Fibroblast of lung (primary cell): ENCODE data around the gene ABR. TPM values are rescaled to one million over a fixed set of nuclear protein-coding genes. Genes with fewer than 3 reads are reported as not detected.
A peak's percentile ranks its signal among the peaks of the same experiment; 100 is the strongest.

Source experiments
- DNase-seq, 2 donors: peaks; one replicate each; pipeline versions ENCODE4 v3.0.0 to v3.0.0-alpha.2; 2010; ENCODE audit warnings: low read depth in 2 of 2
- H2AFZ ChIP-seq: 2 replicates; pipeline ENCODE4 v1.5.1; 2012; ENCODE audit warnings: low read length, control low read depth, inconsistent platforms
- H3K27ac ChIP-seq: 2 replicates; pipeline ENCODE4 v1.5.1; 2011; ENCODE audit warnings: low read length, control low read depth; ENCODE audit not compliant: insufficient read depth
- H3K27me3 ChIP-seq: 2 replicates; pipeline ENCODE4 v1.5.1; 2011; ENCODE audit warnings: mild to moderate bottlenecking, low read length; ENCODE audit not compliant: control insufficient read depth, insufficient read depth
- H3K36me3 ChIP-seq: 2 replicates; pipeline ENCODE4 v1.5.1; 2011; ENCODE audit warnings: low read length; ENCODE audit not compliant: control insufficient read depth, insufficient read depth
- H3K4me1 ChIP-seq: 2 replicates; pipeline ENCODE4 v1.5.1; 2011; ENCODE audit warnings: low read length; ENCODE audit not compliant: control insufficient read depth, insufficient read depth; ENCODE audit errors: extremely low read depth
- H3K4me2 ChIP-seq: 2 replicates; pipeline ENCODE4 v1.5.1; 2011; ENCODE audit warnings: low read length, control low read depth; ENCODE audit not compliant: insufficient read depth; ENCODE audit errors: extremely low read depth
- H3K4me3 ChIP-seq, 4 experiments: fragments of 200-600 bp in 1 of 4; sonication (generic) in 1 of 4; replicated peaks in 1 of 4; 2 replicates each; pipeline ENCODE4 v1.5.1; 2011 to 2016; ENCODE audit warnings: low read length in 4 of 4, low read depth in 3 of 4, mild to moderate bottlenecking in 3 of 4, control low read depth in 2 of 4, inconsistent platforms in 1 of 4, mixed read lengths in 1 of 4; ENCODE audit not compliant: insufficient read depth in 1 of 4; ENCODE audit errors: control extremely low read depth in 1 of 4
- H3K79me2 ChIP-seq: 2 replicates; pipeline ENCODE4 v1.5.1; 2012; ENCODE audit warnings: mild to moderate bottlenecking, low read length, inconsistent platforms; ENCODE audit not compliant: control insufficient read depth, insufficient read depth
- H3K9ac ChIP-seq: 2 replicates; pipeline ENCODE4 v1.5.1; 2011; ENCODE audit warnings: mild to moderate bottlenecking, low read length, control low read depth; ENCODE audit not compliant: insufficient read depth
- H3K9me3 ChIP-seq: 2 replicates; pipeline ENCODE4 v1.5.1; 2012; ENCODE audit warnings: low read depth, low read length; ENCODE audit not compliant: control insufficient read depth, insufficient read depth
- H4K20me1 ChIP-seq: 2 replicates; pipeline ENCODE4 v1.5.1; 2011; ENCODE audit warnings: low read length; ENCODE audit not compliant: control insufficient read depth, insufficient read depth; ENCODE audit errors: extremely low read depth
- CTCF ChIP-seq, 2 donors: IDR thresholded peaks in 1 of 2; conservative IDR thresholded peaks in 1 of 2; 1 replicate in 1 of 2; 2 replicates in 1 of 2; pipeline ENCODE4 v1.5.1; 2011 to 2012; ENCODE audit warnings: low read length in 2 of 2, control low read depth in 1 of 2, inconsistent platforms in 1 of 2, low read depth in 1 of 2, mild to moderate bottlenecking in 1 of 2
- EZH2 ChIP-seq: IDR thresholded peaks from 2 replicates; pipeline ENCODE4 v1.5.1; 2012; ENCODE audit warnings: low read length, control low read depth, mild to moderate bottlenecking; ENCODE audit errors: missing control alignments
- polyA plus RNA-seq, 2 donors: library from polyadenylated mRNA; depleted of rRNA in 1 of 2; stranded (reverse) in 1 of 2; unstranded in 1 of 2; fragments of >200 nt; gene quantifications; 2 replicates each; pipeline ENCODE4 v1.2.1, GENCODE V29; 2011 to 2012; ENCODE audit warnings: missing spikeins in 1 of 2
- total RNA-seq: library from RNA; depleted of rRNA; stranded (reverse); fragments of >200 nt; gene quantifications from 2 replicates; pipeline ENCODE4 v1.2.1, GENCODE V29; 2014

ABR gene
- total and polyA plus RNA-seq, 2 donors (not counting 1 experiment from before 2014, with no cell fraction given) = 43.7 to 84.7 TPM

GRCh38 chr17:1107777-1108477, 71.9 kb downstream of the ABR start:
- peaks cover 2% of the 10 kb centered on the region for H3K36me3 ChIP-seq
- H2AFZ ChIP-seq = no peak overlapping the region
- peak overlapping the region; percentile 4 to 77 (median 66) for H3K4me3 ChIP-seq
- peak overlapping the region; percentile 95 for H3K4me2 ChIP-seq
- no peaks in the 10 kb centered on the region for H4K20me1 ChIP-seq
- no peak for TF ChIP-seq CTCF (conservative IDR thresholded peaks at IDR 0.05 in 1 of 2, IDR thresholded peaks at IDR 0.05 in 1 of 2; ENCODE audit: low read depth in 1 of 2, low read length in 2 of 2)
- TF ChIP-seq EZH2 = no peak
- no peaks in the 10 kb centered on the region for H3K79me2 ChIP-seq
- no peak for DNase-seq
- H3K9me3 ChIP-seq = no peaks in the 10 kb centered on the region
- peaks cover 29% of the 10 kb centered on the region for H3K4me1 ChIP-seq
- no peaks in the 10 kb centered on the region for H3K27me3 ChIP-seq
- H3K9ac ChIP-seq = peak overlapping the region; percentile 63
- no peak overlapping the region for H3K27ac ChIP-seq

GRCh38 chr17:1107083-1107776, 72.6 kb downstream of the ABR start:
- H3K27ac ChIP-seq = no peak overlapping the region
- DNase-seq = no peak
- H3K4me3 ChIP-seq = no peak overlapping the region
- peaks cover 29% of the 10 kb centered on the region for H3K4me1 ChIP-seq
- H4K20me1 ChIP-seq = no peaks in the 10 kb centered on the region
- TF ChIP-seq EZH2 (no peak), CTCF (conservative IDR thresholded peaks at IDR 0.05 in 1 of 2, IDR thresholded peaks at IDR 0.05 in 1 of 2; ENCODE audit: low read depth in 1 of 2, low read length in 2 of 2) (no peak)
- H3K9me3 ChIP-seq = no peaks in the 10 kb centered on the region
- no peak overlapping the region for H3K4me2 ChIP-seq
- H3K27me3 ChIP-seq = no peaks in the 10 kb centered on the region
- no peak overlapping the region for H3K9ac ChIP-seq
- H3K36me3 ChIP-seq = peaks cover 2% of the 10 kb centered on the region
- no peaks in the 10 kb centered on the region for H3K79me2 ChIP-seq
- H2AFZ ChIP-seq = no peak overlapping the region

GRCh38 chr17:1104222-1104621, 75.6 kb downstream of the ABR start:
- no peak overlapping the region for H3K4me3 ChIP-seq
- no peaks in the 10 kb centered on the region for H3K27me3 ChIP-seq
- peaks cover 2% of the 10 kb centered on the region for H3K36me3 ChIP-seq
- DNase-seq = no peak
- no peaks in the 10 kb centered on the region for H4K20me1 ChIP-seq
- H3K9me3 ChIP-seq = no peaks in the 10 kb centered on the region
- H3K9ac ChIP-seq = no peak overlapping the region
- no peak overlapping the region for H3K27ac ChIP-seq
- no peak overlapping the region for H3K4me2 ChIP-seq
- peaks cover 9% of the 10 kb centered on the region for H3K4me1 ChIP-seq
- TF ChIP-seq CTCF (conservative IDR thresholded peaks at IDR 0.05 in 1 of 2, IDR thresholded peaks at IDR 0.05 in 1 of 2; ENCODE audit: low read depth in 1 of 2, low read length in 2 of 2) = no peak
- no peak for TF ChIP-seq EZH2
- H2AFZ ChIP-seq = no peak overlapping the region
- H3K79me2 ChIP-seq = no peaks in the 10 kb centered on the region
